ENCODE measurements around the gene NPW.

- TF ChIP-seq CTCF (optimal IDR thresholded peaks at IDR 0.05 in 1 of 3, IDR thresholded peaks at IDR 0.05 in 1 of 3, conservative IDR thresholded peaks at IDR 0.05 in 1 of 3; ENCODE audit: extremely low read depth in 1 of 3, insufficient read depth in 2 of 3, low read length in 3 of 3) (no peak), EZH2 (IDR thresholded peaks at IDR 0.05; ENCODE audit: low read length) (no peak)
Measured at GRCh38 chr16:2025251-2025650, 5.7 kb downstream of the NPW start.

All from keratinocyte (primary cell).